A673 (cell line): ENCODE data around the gene ZNF107. TPM values are rescaled to one million over a fixed set of nuclear protein-coding genes. Genes with fewer than 3 reads are reported as not detected.

ENCODE experiments used
- BruUV-seq: library from RNA; stranded (reverse); fragments of 400-500 nt; replicated peaks from 2 replicates; lab custom pipeline; 2021; lab: Mats Ljungman, UMichigan
- CTCF ChIA-PET: fragments of 300-600 bp; sonication (Branson Sonifier 250); formaldehyde crosslinking; loops from one replicate; lab custom pipeline; 2022; ENCODE audit warnings: antibody characterized with exemption; lab: Charles Lee
- POLR2A ChIA-PET: fragments of 300-600 bp; sonication (Branson Sonifier 250); formaldehyde crosslinking; loops from one replicate; lab custom pipeline; 2022; ENCODE audit warnings: antibody characterized with exemption; ENCODE audit not compliant: low non-redundant PET; lab: Charles Lee
- DNase-seq: peaks from one replicate; pipeline ENCODE4 v3.0.0-alpha.2; 2015; ENCODE audit warnings: low spot score
- H3K27ac ChIP-seq: fragments of 200-600 bp; sonication (generic); 2 replicates; pipeline ENCODE4 v1.5.1; 2016; ENCODE audit warnings: mixed run types, low read depth, mild to moderate bottlenecking, mixed read lengths, antibody characterized with exemption, low read length; ENCODE audit not compliant: poor library complexity, severe bottlenecking
- H3K27me3 ChIP-seq: fragments of 200-600 bp; sonication (generic); replicated peaks from 2 replicates; pipeline ENCODE4 v1.6.1; 2017; ENCODE audit warnings: mixed run types, low read depth, mild to moderate bottlenecking, mixed read lengths, antibody characterized with exemption, low read length; ENCODE audit not compliant: insufficient read depth, poor library complexity
- H3K36me3 ChIP-seq: fragments of 200-600 bp; sonication (generic); 2 replicates; pipeline ENCODE4 v1.6.1; 2016; ENCODE audit warnings: mixed run types, mild to moderate bottlenecking, mixed read lengths, antibody characterized with exemption, low read length; ENCODE audit not compliant: insufficient read depth, poor library complexity, severe bottlenecking
- H3K4me1 ChIP-seq: fragments of 200-600 bp; sonication (generic); 2 replicates; pipeline ENCODE4 v1.6.1; 2017; ENCODE audit warnings: mixed run types, mild to moderate bottlenecking, mixed read lengths, antibody characterized with exemption, low read length; ENCODE audit not compliant: insufficient read depth, poor library complexity, severe bottlenecking
- H3K4me3 ChIP-seq: fragments of 200-600 bp; sonication (generic); 2 replicates; pipeline ENCODE4 v1.5.1; 2016; ENCODE audit warnings: low read depth, mixed run types, mild to moderate bottlenecking, mixed read lengths, low read length; ENCODE audit not compliant: poor library complexity, severe bottlenecking
- H3K9me3 ChIP-seq: fragments of 200-600 bp; sonication (generic); 2 replicates; pipeline ENCODE4 v1.6.1; 2016; ENCODE audit warnings: mixed run types, low read depth, mild to moderate bottlenecking, mixed read lengths, antibody characterized with exemption, low read length; ENCODE audit not compliant: poor library complexity, severe bottlenecking
- CTCF ChIP-seq: fragments of 300-800, 200-600 bp; sonication (generic); conservative IDR thresholded peaks from 2 replicates; pipeline ENCODE4 v1.5.1; 2017; ENCODE audit warnings: low read depth, mild to moderate bottlenecking, antibody characterized with exemption, low read length, moderate library complexity, mixed read lengths
- EZH2 ChIP-seq: fragments of 200-600 bp; sonication (generic); IDR thresholded peaks from 2 replicates; pipeline ENCODE4 v1.6.1; 2017; ENCODE audit warnings: borderline replicate concordance, low read depth, mild to moderate bottlenecking, mixed read lengths, antibody characterized with exemption, low read length; ENCODE audit not compliant: poor library complexity, severe bottlenecking
- intact Hi-C: fragments of 100-400 bp; cut with micrococcal nuclease; formaldehyde crosslinking; loops from one replicate; pipeline ENCODE4 v1.10.0; 2022; ENCODE audit not compliant: unreplicated experiment
- total RNA-seq: library from RNA; stranded (reverse); gene quantifications from 2 replicates; pipeline ENCODE4 v1.2.3, GENCODE V29; 2021

ZNF107 gene
- total RNA-seq, 1 experiment from 2014 or later, result 8.3 TPM

DNA sequence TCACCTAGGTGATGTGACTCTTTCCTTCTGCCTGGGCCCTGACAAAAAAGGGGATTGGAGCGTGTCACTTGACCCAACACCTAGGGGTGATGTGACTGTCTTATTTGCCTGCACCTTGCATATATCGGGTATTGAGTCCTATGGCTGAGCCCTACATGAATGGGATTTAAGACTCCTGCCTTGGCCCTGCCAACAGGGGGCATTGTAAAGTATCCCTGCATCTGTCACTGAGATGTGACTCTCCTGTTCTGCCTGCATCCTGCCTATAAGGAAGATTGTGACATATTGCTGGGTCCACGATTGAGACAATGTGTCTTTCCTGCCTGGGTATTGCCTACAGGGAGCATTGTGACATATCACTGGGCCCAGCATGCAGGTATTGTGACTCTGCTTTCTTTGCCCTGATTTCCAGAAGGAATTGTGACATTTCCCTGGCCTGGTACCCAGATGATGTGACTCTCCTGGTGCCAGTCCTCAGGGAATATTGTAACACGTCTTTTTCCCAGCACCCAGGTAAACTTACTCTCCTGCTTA, 14.2 kb upstream of the ZNF107 start:
- Histone ChIP-seq H3K27ac (no peak overlapping the region), H3K9me3 (no peaks in the 10 kb centered on the region), H3K36me3 (no peaks in the 10 kb centered on the region), H3K4me3 (no peak overlapping the region), H3K4me1 (no peaks in the 10 kb centered on the region), H3K27me3 (no peaks in the 10 kb centered on the region)
- POLR2A ChIA-PET, result no interaction called here
- intact Hi-C loops, result no loop called here
- BruUV-seq, result no TSS peak
- CTCF ChIA-PET, result no interaction called here
- DNase-seq, result no peak
- no peak for TF ChIP-seq CTCF

- intact Hi-C loops, result no loop called here
- Histone ChIP-seq H3K27ac (no peak overlapping the region), H3K4me1 (no peaks in the 10 kb centered on the region), H3K4me3 (no peak overlapping the region), H3K36me3 (no peaks in the 10 kb centered on the region), H3K9me3 (no peaks in the 10 kb centered on the region), H3K27me3 (no peaks in the 10 kb centered on the region)
- TF ChIP-seq EZH2 (no peak), CTCF (no peak)
- ChIA-PET CTCF (no interaction called here), POLR2A (no interaction called here)
- no TSS peak for BruUV-seq
- DNase-seq, result no peak
These were observed 12.1 kb upstream of the ZNF107 start for GRCh38 chr7:64653721-64654401.

GRCh38 chr7:64654796-64655548, 11.0 kb upstream of the ZNF107 start:
- BruUV-seq, result no TSS peak
- POLR2A ChIA-PET, result no interaction called here
- CTCF ChIA-PET, result no interaction called here

More at GRCh38 chr7:64654796-64655548, 11.0 kb upstream of the ZNF107 start:
- H3K4me3 ChIP-seq, result no peak overlapping the region
- H3K36me3 ChIP-seq, result no peaks in the 10 kb centered on the region
- no peak for DNase-seq
- no peaks in the 10 kb centered on the region for H3K4me1 ChIP-seq
- intact Hi-C loops, result no loop called here
- no peak overlapping the region for H3K27ac ChIP-seq
- H3K9me3 ChIP-seq, result no peaks in the 10 kb centered on the region
- TF ChIP-seq EZH2 (no peak), CTCF (no peak)
- H3K27me3 ChIP-seq, result no peaks in the 10 kb centered on the region
